PC-9 (cell line): ENCODE measurements around the gene CTSW. TPM values are rescaled to one million over a fixed set of nuclear protein-coding genes. Genes with fewer than 3 reads are reported as not detected.
A peak's percentile ranks its signal among the peaks of the same experiment; 100 is the strongest.

Experiments
- BruUV-seq: library from RNA; stranded (reverse); fragments of 400-500 nt; replicated peaks from 2 replicates; lab custom pipeline; 2021; lab: Mats Ljungman, UMichigan
- CTCF ChIA-PET: fragments of 300-600 bp; sonication (Branson Sonifier 250); formaldehyde crosslinking; loops from one replicate; lab custom pipeline; 2022; ENCODE audit warnings: antibody characterized with exemption; lab: Charles Lee
- POLR2A ChIA-PET: fragments of 300-600 bp; sonication (Branson Sonifier 250); formaldehyde crosslinking; loops from one replicate; lab custom pipeline; 2022; ENCODE audit warnings: antibody characterized with exemption; ENCODE audit not compliant: unreplicated experiment; lab: Charles Lee
- DNase-seq, 2 experiments: peaks; one replicate each; pipeline versions ENCODE4 v3.0.0 to v3.0.0-alpha.2; 2015 to 2022; ENCODE audit warnings: mixed read lengths in 1 of 2
- H2AFZ ChIP-seq: fragments of 200-600 bp; sonication (generic); 2 replicates; pipeline ENCODE4 v1.8.1; 2017; ENCODE audit warnings: antibody characterized with exemption
- H3F3A ChIP-seq: fragments of 200-600 bp; sonication (generic); 2 replicates; pipeline ENCODE4 v1.8.1; 2017; ENCODE audit warnings: antibody characterized with exemption, mild to moderate bottlenecking, low read depth; ENCODE audit not compliant: insufficient read depth
- H3K27ac ChIP-seq: fragments of 200-600 bp; sonication (generic); 2 replicates; pipeline ENCODE4 v1.6.1; 2016; ENCODE audit warnings: mixed run types
- H3K27me3 ChIP-seq: fragments of 200-600 bp; sonication (generic); 2 replicates; pipeline ENCODE4 v1.6.1; 2016; ENCODE audit warnings: low read depth, mixed run types; ENCODE audit not compliant: insufficient read depth
- H3K36me3 ChIP-seq: fragments of 200-600 bp; sonication (generic); 2 replicates; pipeline ENCODE4 v1.6.1; 2016; ENCODE audit warnings: low read depth, mixed run types
- H3K4me1 ChIP-seq: fragments of 200-600 bp; sonication (generic); replicated peaks from 2 replicates; pipeline ENCODE4 v1.6.1; 2016; ENCODE audit warnings: mixed run types; ENCODE audit not compliant: insufficient read depth
- H3K4me2 ChIP-seq: fragments of 200-600 bp; sonication (generic); 2 replicates; pipeline ENCODE4 v1.6.1; 2017; ENCODE audit warnings: mixed run types
- H3K4me3 ChIP-seq: fragments of 200-600 bp; sonication (generic); 2 replicates; pipeline ENCODE4 v1.6.1; 2016; ENCODE audit warnings: mixed run types
- H3K79me2 ChIP-seq: fragments of 200-600 bp; sonication (generic); 2 replicates; pipeline ENCODE4 v1.6.1; 2017; ENCODE audit warnings: low read depth, mixed run types
- H3K9me2 ChIP-seq: fragments of 200-600 bp; sonication (generic); 2 replicates; pipeline ENCODE4 v1.8.1; 2017; ENCODE audit warnings: mild to moderate bottlenecking; ENCODE audit not compliant: insufficient read depth
- H3K9me3 ChIP-seq: fragments of 200-600 bp; sonication (generic); 2 replicates; pipeline ENCODE4 v1.8.1; 2016; ENCODE audit warnings: low read depth; ENCODE audit not compliant: insufficient read depth
- H4K20me1 ChIP-seq: fragments of 200-600 bp; sonication (generic); 2 replicates; pipeline ENCODE4 v1.8.1; 2017; ENCODE audit not compliant: insufficient read depth
- CTCF ChIP-seq: fragments of 200-600 bp; sonication (generic); conservative IDR thresholded peaks from 2 replicates; pipeline ENCODE4 v1.6.1; 2017; ENCODE audit warnings: mixed run types, antibody characterized with exemption, mild to moderate bottlenecking, moderate library complexity
- EZH2 ChIP-seq: fragments of 200-600 bp; sonication (generic); IDR thresholded peaks from 2 replicates; pipeline ENCODE4 v1.8.0; 2017; ENCODE audit warnings: antibody characterized with exemption, low read depth
- intact Hi-C: fragments of 100-400 bp; cut with micrococcal nuclease; formaldehyde crosslinking; loops from one replicate; pipeline ENCODE4 v1.10.0; 2022; ENCODE audit not compliant: unreplicated experiment
- total RNA-seq: library from RNA; stranded (reverse); gene quantifications from 2 replicates; pipeline ENCODE4 v1.2.3, GENCODE V29; 2021

CTSW gene
- total RNA-seq, 1 experiment from 2014 or later, result not detected

- Histone ChIP-seq H3F3A (peaks cover 60% of the 10 kb centered on the region), H3K9me3 (no peaks in the 10 kb centered on the region), H3K4me1 (peaks cover 5% of the 10 kb centered on the region), H3K79me2 (peaks cover 27% of the 10 kb centered on the region), H3K27ac (no peak overlapping the region), H4K20me1 (peaks cover 33% of the 10 kb centered on the region), H2AFZ (no peak overlapping the region), H3K4me3 (no peak overlapping the region), H3K9me2 (no peaks in the 10 kb centered on the region), H3K4me2 (no peak overlapping the region), H3K36me3 (peaks cover 24% of the 10 kb centered on the region), H3K27me3 (no peaks in the 10 kb centered on the region)
- TF ChIP-seq EZH2, result no peak
- peak; percentile 79 for TF ChIP-seq CTCF
- DNase-seq, result no peak
- BruUV-seq, result no TSS peak
- CTCF ChIA-PET, result no interaction called here
- intact Hi-C loops, result no loop called here
- POLR2A ChIA-PET, result interaction anchor here (0.6 to 0.7 kb wide), 2 partner anchors 287 to 1047 kb away, joined by 5 to 7 read pairs; no protein-coding TSS in a partner anchor
Observed at GRCh38 chr11:65851083-65851579, 28.5 kb upstream of the CTSW start.

GRCh38 chr11:65851811-65852507 is 27.7 kb upstream of the CTSW start:
- CTCF ChIA-PET, result interaction anchor here (0.6 kb wide), 1 partner anchor 9 kb away, joined by 18 read pairs; no protein-coding TSS in a partner anchor
- H3K79me2 ChIP-seq, result peaks cover 36% of the 10 kb centered on the region
- no TSS peak for BruUV-seq
- H3K27ac ChIP-seq, result no peak overlapping the region
- intact Hi-C loops, result no loop called here
- DNase-seq, result no peak
- POLR2A ChIA-PET, result interaction anchor here (0.6 to 0.7 kb wide), 3 partner anchors 140 to 1048 kb away, joined by 4 to 7 read pairs (median 5); no protein-coding TSS in a partner anchor
- H2AFZ ChIP-seq, result no peak overlapping the region
- no peaks in the 10 kb centered on the region for H3K9me3 ChIP-seq
- H3K4me1 ChIP-seq, result peaks cover 8% of the 10 kb centered on the region
- no peaks in the 10 kb centered on the region for H3K9me2 ChIP-seq
- H3F3A ChIP-seq, result peaks cover 65% of the 10 kb centered on the region
- H4K20me1 ChIP-seq, result peaks cover 41% of the 10 kb centered on the region
- peaks cover 30% of the 10 kb centered on the region for H3K36me3 ChIP-seq
- H3K4me2 ChIP-seq, result no peak overlapping the region
- H3K4me3 ChIP-seq, result no peak overlapping the region
- no peaks in the 10 kb centered on the region for H3K27me3 ChIP-seq
- no peak for TF ChIP-seq CTCF

- no peak overlapping the region for H3K27ac ChIP-seq
- TF ChIP-seq CTCF (no peak), EZH2 (no peak)
- intact Hi-C loops, result no loop called here
- H4K20me1 ChIP-seq, result peaks cover 46% of the 10 kb centered on the region
- POLR2A ChIA-PET, result interaction anchor here (0.7 kb wide), 2 partner anchors 72 to 139 kb away, joined by 4 to 14 read pairs; no protein-coding TSS in a partner anchor
- H3K4me2 ChIP-seq, result no peak overlapping the region
- no peaks in the 10 kb centered on the region for H3K9me3 ChIP-seq
- peaks cover 43% of the 10 kb centered on the region for H3K79me2 ChIP-seq
- BruUV-seq, result no TSS peak
- H3K27me3 ChIP-seq, result no peaks in the 10 kb centered on the region
- no peak overlapping the region for H2AFZ ChIP-seq
- H3K4me3 ChIP-seq, result no peak overlapping the region
- H3K36me3 ChIP-seq, result peaks cover 30% of the 10 kb centered on the region
- peaks cover 8% of the 10 kb centered on the region for H3K4me1 ChIP-seq
- H3F3A ChIP-seq, result peaks cover 65% of the 10 kb centered on the region
- no peak for DNase-seq
- CTCF ChIA-PET, result interaction anchor here (0.6 kb wide), 2 partner anchors 10 to 139 kb away, joined by 4 to 18 read pairs; no protein-coding TSS in a partner anchor
- H3K9me2 ChIP-seq, result no peaks in the 10 kb centered on the region
Observed at GRCh38 chr11:65852508-65853245, 27.0 kb upstream of the CTSW start.
